K562 (cell line): ENCODE results near the gene PRTN3. TPM values are rescaled to one million over a fixed set of nuclear protein-coding genes. Genes with fewer than 3 reads are reported as not detected.
A peak's percentile ranks its signal among the peaks of the same experiment; 100 is the strongest.

Experiments used
- ATF1 ChIP-seq, 2 experiments: fragments of 450-650 bp in 1 of 2; IDR thresholded peaks; 2 replicates each; pipeline ENCODE4 v1.6.1; 2016; ENCODE audit warnings: missing compliant biosample characterization in 1 of 2, missing genetic modification characterization in 1 of 2
- CTCF ChIP-seq, 3 experiments: IDR thresholded peaks in 2 of 3; conservative IDR thresholded peaks in 1 of 3; 2 replicates each; pipeline ENCODE4 v1.5.1; 2011 to 2012; ENCODE audit warnings: low read length in 3 of 3, mild to moderate bottlenecking in 3 of 3, control low read depth in 2 of 3, improper control_type of control experiment in 1 of 3, inconsistent platforms in 1 of 3, low read depth in 1 of 3, mixed read lengths in 1 of 3, moderate library complexity in 1 of 3; ENCODE audit not compliant: insufficient read depth in 2 of 3
- ESRRA ChIP-seq: fragments of 450-650 bp; IDR thresholded peaks from 2 replicates; pipeline ENCODE4 v1.6.1; 2014; ENCODE audit warnings: low read depth, mild to moderate bottlenecking, moderate library complexity, borderline replicate concordance
- NONO ChIP-seq, 2 experiments: fragments of 200-400 bp in 1 of 2; fragments of 450-650 bp in 1 of 2; formaldehyde crosslinking in 1 of 2; IDR thresholded peaks; 2 replicates each; pipeline ENCODE4 v1.6.1; 2017; ENCODE audit warnings: low read depth in 2 of 2, mild to moderate bottlenecking in 2 of 2, moderate library complexity in 2 of 2, low read length in 1 of 2
- POLR2G ChIP-seq: fragments of 200-400 bp; formaldehyde crosslinking; IDR thresholded peaks from 2 replicates; pipeline ENCODE4 v1.6.1; 2017; ENCODE audit warnings: low read depth, mild to moderate bottlenecking, antibody characterized with exemption, low read length, moderate library complexity
- RAD21 ChIP-seq, 2 experiments: fragments of 250-450 bp in 1 of 2; fragments of 450-650 bp in 1 of 2; sonication (Bioruptor Pico) in 1 of 2; formaldehyde crosslinking in 1 of 2; IDR thresholded peaks in 1 of 2; conservative IDR thresholded peaks in 1 of 2; 2 replicates each; pipeline versions ENCODE4 v1.4.0 to v1.8.0; 2020 to 2022; ENCODE audit warnings: mild to moderate bottlenecking in 2 of 2, moderate library complexity in 1 of 2
- RBFOX2 ChIP-seq: fragments of 200-400 bp; formaldehyde crosslinking; IDR thresholded peaks from 2 replicates; pipeline ENCODE4 v1.6.1; 2017; ENCODE audit warnings: low read depth, mild to moderate bottlenecking, low read length, moderate library complexity
- SMARCE1 ChIP-seq: fragments of 450-650 bp; IDR thresholded peaks from 2 replicates; pipeline ENCODE4 v1.7.1; 2016; ENCODE audit warnings: mild to moderate bottlenecking
- ZNF75A ChIP-seq: fragments of 450-650 bp; formaldehyde crosslinking; IDR thresholded peaks from 2 replicates; pipeline ENCODE4 v1.4.0; 2020; ENCODE audit warnings: mild to moderate bottlenecking
- polyA plus RNA-seq, 8 experiments: library from polyadenylated mRNA; depleted of rRNA in 4 of 8; stranded (reverse) in 5 of 8; unstranded in 3 of 8; fragments of >200 nt; fragmentation: Nextera tagmentation in 2 of 8; fragmentation: Illumina TruSeq in 1 of 8; extraction: Ambion mirVana in 2 of 8; extraction: Trizol in 1 of 8; gene quantifications; 2 replicates each; pipeline versions ENCODE4 v1.2.1 to v1.2.3, GENCODE V29; 2011 to 2014; ENCODE audit warnings: inconsistent platforms in 1 of 8, missing spikeins in 1 of 8
- total RNA-seq, 7 experiments: library from RNA; depleted of rRNA in 6 of 7; stranded (reverse); fragments of >200 nt in 6 of 7; fragmentation: Illumina TruSeq in 2 of 7; extraction: Trizol in 2 of 7; gene quantifications; 2 replicates each; pipeline versions ENCODE4 v1.2.1 to v1.2.3, GENCODE V29; 2011 to 2021; ENCODE audit warnings: low replicate concordance in 1 of 7
- TF ChIP-seq, protein P1 (sequence below): sonication (generic); formaldehyde crosslinking; IDR thresholded peaks from 2 replicates; pipeline ENCODE4 v1.8.0; 2022; ENCODE audit warnings: mild to moderate bottlenecking, missing genetic modification reagents
- TF ChIP-seq, protein P2 (sequence below), 3 experiments: fragments of 200-800 bp in 1 of 3; sonication (Bioruptor generic) in 1 of 3; sonication (generic) in 1 of 3; formaldehyde crosslinking in 1 of 3; IDR thresholded peaks; 2 replicates each; pipeline versions ENCODE4 v1.6.1 to v1.8.0; 2016 to 2022; ENCODE audit warnings: mild to moderate bottlenecking in 2 of 3, missing compliant biosample characterization in 2 of 3, missing genetic modification characterization in 2 of 3, missing genetic modification reagents in 1 of 3

The PRTN3 gene
- total and polyA plus RNA-seq, 9 of the 15 experiments (the other 6 are each of a cell fraction or from before 2014, with no cell fraction given) = 0.14 to 0.86 (median 0.43) TPM; not detected in 3

DNA sequence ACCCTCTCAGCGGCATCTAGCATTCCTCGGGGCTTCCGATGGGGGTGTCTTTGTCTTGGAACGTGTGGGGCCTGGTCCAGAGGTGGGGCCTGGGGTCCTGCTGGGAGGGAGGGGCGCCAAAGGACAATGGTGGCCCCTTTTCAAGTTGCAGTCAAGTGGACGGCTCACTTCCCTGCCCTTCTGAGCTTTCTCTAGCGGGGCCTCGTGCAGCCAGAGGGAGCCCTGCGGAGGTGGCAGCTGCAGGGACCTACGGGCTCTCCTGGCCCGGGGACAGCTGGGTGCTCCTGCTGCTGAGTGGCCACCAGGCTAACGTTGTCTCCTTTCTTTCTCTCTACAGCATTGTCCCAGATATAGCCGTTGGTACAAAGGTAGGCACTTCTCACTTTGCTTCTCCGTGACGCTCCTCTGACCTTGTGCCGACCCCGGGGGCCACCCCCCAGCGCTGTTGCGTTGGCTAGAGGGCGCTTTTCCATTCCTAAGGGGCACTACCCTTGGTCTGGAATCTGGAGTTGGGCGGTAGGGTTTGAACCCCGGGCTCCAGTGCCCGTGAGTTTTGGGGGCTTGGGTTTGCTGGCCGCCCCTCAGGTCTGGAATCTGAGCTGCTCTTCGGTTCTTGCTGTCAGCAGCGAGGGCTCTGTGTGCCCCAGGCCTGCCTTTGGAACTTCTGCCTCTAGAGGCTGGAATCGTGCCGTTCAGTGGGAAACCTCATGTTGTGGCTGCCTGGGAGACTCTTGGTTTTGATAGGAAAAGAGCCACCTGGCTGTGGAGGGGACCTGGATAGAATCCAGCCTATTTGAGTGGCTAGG, 41.5 kb upstream of the PRTN3 start (continued):
- TF ChIP-seq CTCF (IDR thresholded peaks at IDR 0.05 in 2 of 3, conservative IDR thresholded peaks at IDR 0.05 in 1 of 3; ENCODE audit: insufficient read depth in 2 of 3, low read depth in 1 of 3, low read length in 3 of 3) (peak in 1 of 3 experiments; percentile 47; a peak in 4 of 6 replicates), NONO (IDR thresholded peaks at IDR 0.05; ENCODE audit: low read depth in 2 of 2, low read length in 1 of 2) (no peak), RBFOX2 (peak; percentile 52), ZNF75A (CRISPR knock-in tag) (no peak), SMARCE1 (peak; percentile 32; the same call in 1 of the 2 replicates), RAD21 (CRISPR knock-in tag; conservative IDR thresholded peaks at IDR 0.05 in 1 of 2, IDR thresholded peaks at IDR 0.05 in 1 of 2) (0 out of 4 replicates have a peak, but pooled peaks of 1 of the 2 experiments have one; percentile 4), ATF1 (CRISPR knock-in tag; IDR thresholded peaks at IDR 0.05) (no peak), ATF1 (tag; IDR thresholded peaks at IDR 0.05) (peak; percentile 39; the same call in 1 of the 2 replicates), POLR2G (peak; percentile 32), ESRRA (peak; percentile 70)
- TF ChIP-seq, protein P1, sequence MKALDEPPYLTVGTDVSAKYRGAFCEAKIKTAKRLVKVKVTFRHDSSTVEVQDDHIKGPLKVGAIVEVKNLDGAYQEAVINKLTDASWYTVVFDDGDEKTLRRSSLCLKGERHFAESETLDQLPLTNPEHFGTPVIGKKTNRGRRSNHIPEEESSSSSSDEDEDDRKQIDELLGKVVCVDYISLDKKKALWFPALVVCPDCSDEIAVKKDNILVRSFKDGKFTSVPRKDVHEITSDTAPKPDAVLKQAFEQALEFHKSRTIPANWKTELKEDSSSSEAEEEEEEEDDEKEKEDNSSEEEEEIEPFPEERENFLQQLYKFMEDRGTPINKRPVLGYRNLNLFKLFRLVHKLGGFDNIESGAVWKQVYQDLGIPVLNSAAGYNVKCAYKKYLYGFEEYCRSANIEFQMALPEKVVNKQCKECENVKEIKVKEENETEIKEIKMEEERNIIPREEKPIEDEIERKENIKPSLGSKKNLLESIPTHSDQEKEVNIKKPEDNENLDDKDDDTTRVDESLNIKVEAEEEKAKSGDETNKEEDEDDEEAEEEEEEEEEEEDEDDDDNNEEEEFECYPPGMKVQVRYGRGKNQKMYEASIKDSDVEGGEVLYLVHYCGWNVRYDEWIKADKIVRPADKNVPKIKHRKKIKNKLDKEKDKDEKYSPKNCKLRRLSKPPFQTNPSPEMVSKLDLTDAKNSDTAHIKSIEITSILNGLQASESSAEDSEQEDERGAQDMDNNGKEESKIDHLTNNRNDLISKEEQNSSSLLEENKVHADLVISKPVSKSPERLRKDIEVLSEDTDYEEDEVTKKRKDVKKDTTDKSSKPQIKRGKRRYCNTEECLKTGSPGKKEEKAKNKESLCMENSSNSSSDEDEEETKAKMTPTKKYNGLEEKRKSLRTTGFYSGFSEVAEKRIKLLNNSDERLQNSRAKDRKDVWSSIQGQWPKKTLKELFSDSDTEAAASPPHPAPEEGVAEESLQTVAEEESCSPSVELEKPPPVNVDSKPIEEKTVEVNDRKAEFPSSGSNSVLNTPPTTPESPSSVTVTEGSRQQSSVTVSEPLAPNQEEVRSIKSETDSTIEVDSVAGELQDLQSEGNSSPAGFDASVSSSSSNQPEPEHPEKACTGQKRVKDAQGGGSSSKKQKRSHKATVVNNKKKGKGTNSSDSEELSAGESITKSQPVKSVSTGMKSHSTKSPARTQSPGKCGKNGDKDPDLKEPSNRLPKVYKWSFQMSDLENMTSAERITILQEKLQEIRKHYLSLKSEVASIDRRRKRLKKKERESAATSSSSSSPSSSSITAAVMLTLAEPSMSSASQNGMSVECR = peak; percentile 34; the same call in 1 of the 2 replicates
- TF ChIP-seq, protein P2, sequence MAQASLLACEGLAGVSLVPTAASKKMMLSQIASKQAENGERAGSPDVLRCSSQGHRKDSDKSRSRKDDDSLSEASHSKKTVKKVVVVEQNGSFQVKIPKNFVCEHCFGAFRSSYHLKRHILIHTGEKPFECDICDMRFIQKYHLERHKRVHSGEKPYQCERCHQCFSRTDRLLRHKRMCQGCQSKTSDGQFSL (CRISPR knock-in tag; IDR thresholded peaks at IDR 0.05) = 0 out of 2 replicates have a peak, but pooled peaks have one; percentile 48
- TF ChIP-seq, protein P2 (tag; IDR thresholded peaks at IDR 0.05) = no peak
- TF ChIP-seq, all 486 proteins: peak for 33
